Inferior parietal cortex (tissue), 1 donor: Measurements from ENCODE around the gene RTP5.
"Not testable (repeated sequence)": the region's sequence is repeated elsewhere in the genome, so short reads cannot be mapped to it uniquely, and the experiment has no call there.

Experiments
- DNase-seq: peaks from one replicate; pipeline ENCODE4 v3.0.0-alpha.2; 2016; ENCODE audit errors: extremely low spot score

Gene RTP5

DNA sequence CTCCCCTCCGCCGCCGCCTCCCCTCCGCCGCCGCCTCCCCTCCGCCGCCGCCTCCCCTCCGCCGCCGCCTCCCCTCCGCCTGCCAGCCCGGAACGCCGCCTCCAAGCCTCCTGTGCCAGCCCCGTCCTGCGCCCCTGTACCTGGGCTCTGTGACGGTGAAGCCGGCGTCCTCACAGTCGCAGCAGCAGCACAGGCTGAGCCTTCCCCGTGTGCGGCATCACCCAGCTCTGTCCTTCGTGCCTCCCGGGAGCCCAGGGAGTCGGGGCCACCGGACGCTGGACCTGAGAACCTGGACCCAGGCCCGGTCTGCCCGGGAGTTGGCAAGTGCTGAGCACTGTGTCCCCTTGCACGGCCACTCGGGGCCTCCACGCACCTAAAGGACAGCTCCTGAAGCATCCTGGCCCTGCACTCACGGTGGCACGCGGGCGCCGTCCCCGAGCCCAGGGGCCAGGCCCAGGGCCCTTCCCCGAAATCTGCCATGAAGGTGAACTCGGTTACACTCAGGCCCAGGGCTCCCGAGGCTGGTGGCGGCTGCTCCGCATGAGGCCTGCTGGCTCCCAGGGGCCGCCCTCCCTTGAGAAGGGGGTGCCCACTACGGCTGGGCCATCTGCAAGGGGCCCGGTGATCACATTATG lies 32.9 kb downstream of the RTP5 start:
- no peak for DNase-seq

DNA sequence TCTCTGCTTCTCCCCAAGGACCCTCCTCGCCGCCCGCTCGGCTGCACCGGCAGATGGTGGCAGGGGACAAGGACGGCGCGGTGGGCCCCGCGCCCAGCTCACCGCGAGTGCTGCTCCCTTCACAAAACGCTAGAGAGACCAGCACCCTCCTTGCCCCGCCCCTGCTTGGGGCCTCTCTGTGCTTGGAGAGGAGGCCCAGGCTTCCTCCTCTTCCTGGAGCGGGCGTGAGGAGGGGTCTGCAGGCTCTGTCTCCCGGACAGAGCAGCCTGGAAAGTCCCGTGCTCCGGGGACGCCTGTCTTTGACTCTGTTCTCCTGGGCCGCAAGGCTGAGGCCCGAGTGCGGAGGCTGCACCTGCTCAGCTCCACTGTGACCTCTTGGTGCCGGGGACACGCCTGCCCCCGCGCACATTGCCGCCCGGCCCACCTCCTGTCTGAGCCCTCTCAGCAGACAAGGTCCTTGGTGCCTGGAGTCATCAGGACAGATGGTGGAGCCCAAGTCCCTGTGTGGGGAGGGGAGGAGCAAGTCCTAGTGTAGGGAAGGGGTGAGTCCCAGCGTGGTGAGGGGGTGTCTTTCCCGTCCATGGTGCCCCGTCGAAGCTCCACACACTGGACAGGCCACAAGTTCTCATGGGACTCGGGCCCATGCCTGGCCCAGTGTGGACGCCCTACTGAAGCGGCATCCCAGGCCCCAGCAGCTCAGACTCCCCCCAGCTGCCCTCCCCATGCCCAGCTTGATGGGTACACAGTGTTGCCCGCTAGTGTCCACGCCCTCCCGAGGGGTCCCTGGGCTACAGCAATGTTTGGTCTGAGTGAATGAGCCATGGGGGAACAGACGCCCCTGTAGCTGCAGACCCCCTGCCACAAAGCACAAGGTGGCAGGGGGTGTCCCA lies 33.8 kb downstream of the RTP5 start:
- DNase-seq, result no peak

DNA sequence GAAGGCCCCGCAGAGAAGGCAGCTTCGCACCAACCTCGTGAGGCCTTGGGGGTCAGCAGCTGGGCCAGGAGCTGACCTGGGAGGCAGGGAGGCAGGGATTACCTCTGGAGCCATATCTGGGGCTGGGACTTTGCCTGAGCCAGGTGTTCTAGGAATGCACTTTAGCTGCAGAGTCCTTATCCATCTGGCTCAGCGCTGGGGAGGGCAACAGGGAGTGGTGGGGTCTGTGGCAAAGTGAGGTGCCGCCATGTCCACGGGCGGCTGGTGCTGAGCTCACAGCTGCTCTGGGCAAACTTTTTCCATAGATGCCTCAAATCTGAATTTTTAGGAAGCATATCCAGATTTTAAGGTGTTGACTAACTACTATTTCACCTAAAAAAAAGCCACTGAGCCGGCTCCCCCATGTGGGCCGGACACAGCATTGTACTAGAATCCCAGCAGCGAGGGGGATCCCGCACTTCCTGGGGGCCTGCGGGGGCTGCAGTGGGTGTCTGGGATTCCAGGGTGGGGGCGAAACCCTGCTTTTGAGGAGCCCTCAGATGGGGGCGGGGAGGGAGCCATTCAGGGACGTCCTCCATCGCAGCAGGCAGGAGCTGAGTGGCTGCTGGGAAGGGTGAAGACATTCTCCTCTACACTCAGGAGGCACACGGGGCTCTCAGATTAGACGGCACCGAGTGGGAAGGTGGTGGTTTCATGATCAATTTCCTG lies 34.6 kb downstream of the RTP5 start:
- no peak for DNase-seq

DNA sequence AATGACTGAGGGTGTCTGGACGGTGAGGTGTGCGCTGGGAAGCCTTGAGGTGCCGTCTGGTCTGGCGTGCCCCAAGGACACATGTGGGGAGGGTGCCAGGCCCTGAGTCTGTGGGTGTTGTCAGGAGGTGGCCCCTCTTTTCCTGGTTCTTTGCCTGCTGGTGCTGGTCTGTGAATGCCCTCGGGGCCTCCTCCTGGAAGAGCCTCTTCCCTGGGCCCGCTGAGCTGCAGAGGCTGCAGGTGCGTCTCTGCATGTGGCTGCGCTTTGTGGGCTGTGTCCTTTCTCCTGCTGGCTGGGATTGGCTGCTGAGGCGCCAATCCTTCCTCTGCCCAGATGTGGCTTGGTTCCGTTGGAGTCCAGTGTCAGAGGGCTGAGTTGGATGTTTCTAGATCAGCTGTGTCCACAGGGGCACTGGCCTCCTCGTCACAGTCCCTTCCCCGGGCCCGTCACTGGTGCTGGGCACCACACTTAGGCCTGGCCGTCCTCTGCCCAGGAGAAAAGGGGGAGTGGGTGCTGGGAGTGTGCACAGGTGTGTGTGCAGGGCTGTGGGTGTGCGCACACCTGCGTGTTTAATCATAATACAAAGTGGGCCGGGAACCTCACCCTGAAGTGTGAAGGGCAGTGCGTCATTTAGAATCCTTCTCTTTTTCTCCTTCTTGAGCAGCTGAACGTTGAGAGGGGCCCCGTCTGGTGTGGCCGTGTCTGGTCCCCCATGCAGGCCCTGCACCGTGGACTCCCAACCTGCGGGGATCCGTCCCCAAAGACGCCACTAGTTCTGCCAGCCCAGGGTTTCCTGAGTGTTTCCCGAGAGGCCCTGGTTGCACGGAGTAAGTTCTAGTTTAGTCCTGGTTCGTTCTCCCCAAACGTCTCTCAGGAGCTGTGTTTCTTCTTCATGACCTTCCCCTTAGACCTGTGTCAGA lies 35.5 kb downstream of the RTP5 start:
- no peak for DNase-seq

DNA sequence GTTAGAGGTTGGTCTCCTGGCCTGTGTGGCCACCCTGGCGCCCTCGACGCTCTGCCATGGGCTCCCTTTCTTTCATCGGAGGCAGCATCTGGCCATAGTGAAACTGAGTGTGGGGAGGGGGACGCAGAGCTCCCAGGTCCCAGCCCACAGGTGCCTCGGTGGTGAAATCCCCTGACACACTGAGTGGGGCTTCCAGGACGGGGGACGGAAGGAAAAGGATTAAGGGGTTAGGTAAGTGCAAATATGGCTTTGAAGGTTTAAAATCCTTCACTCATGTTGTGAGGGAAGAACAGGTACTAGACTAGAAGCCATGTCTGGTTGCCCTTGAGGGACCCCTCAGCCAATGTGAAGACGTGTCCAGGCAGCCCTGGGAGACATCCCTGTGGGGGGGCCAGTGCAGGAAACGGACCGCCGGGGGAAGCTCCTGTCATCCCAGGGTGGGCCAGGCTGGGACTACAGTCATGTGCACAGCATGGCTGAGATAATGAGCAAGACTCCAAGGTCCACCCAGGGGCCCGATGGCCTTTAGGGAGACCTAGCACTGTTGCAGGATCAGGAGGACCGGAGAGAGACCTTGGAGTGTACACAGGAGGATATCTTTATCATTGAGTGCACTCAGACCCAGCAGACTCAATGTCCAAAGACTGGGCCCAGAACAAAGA lies 36.3 kb downstream of the RTP5 start:
- no peak for DNase-seq

DNA sequence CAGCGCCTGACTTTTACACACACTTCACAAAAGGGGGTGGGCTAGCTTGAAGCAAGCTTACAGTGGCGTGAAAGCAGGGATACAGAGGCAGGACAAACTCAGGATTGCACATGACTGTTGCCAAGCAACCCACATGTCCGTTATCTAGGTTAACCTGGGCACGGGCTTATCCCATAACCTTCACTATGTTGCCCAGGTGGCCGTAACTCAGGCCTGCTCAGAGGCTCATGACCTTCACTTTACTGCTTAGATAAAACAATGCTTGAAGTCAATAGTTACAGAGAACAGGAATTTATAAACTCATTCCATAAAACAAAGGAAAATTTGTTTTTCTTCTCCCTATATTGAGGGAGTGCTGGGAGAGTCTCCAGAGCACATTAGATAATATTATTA lies 36.8 kb downstream of the RTP5 start:
- not testable (repeated sequence) for DNase-seq

DNA sequence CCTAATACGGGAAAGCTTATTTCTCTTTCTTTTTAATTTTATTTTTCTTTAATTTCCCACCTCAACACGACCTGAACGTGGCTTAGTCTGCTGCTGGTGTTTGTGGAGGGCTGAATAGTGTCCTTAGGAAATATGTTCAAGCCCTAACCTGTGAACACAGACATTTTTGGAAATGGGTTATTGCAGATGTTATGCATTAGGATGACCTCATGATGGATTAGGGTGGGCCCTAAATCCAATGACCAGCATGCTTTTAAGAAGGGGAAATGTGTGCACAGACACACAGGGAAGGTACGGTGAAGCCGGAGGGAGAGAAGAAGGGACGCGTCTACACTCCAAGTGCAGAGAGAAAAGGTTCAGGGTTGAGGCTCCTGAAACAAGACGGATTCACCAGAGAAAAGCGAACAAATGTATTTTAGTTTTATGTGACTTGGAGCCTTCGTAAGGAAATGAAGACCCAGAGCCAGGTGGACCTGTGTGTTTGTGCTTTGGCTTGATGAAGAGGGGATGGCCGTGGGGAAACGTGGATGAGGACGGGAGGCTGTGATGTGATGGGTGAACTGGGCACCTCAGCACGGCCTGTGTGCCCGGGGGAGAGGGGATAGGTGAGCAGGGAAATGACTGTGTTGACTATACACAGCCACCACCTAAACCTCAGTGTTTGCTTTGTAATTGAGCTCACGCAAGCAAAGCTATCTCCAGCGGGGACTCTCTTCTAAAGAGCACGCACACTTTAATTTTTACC lies 37.5 kb downstream of the RTP5 start:
- DNase-seq, result no peak

DNA sequence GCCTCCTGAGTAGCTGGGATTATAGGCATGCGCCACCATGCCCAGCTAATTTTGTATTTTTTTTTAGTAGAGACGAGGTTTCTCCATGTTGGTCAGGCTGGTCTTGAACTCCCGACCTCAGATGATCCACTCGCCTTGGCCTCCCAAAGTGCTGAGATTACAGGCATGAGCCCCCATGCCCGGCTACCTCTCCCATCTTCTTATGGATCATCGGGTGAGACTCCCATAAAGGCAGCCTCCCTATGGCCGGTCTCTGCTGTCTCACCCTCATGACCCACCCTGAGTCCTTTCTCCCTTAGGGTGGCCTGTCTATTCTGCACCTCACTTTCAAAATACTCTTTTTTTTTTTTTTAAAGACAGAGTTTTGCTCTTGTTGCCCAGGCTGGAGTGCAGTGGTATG lies 38.3 kb downstream of the RTP5 start:
- DNase-seq, result not testable (repeated sequence)

DNA sequence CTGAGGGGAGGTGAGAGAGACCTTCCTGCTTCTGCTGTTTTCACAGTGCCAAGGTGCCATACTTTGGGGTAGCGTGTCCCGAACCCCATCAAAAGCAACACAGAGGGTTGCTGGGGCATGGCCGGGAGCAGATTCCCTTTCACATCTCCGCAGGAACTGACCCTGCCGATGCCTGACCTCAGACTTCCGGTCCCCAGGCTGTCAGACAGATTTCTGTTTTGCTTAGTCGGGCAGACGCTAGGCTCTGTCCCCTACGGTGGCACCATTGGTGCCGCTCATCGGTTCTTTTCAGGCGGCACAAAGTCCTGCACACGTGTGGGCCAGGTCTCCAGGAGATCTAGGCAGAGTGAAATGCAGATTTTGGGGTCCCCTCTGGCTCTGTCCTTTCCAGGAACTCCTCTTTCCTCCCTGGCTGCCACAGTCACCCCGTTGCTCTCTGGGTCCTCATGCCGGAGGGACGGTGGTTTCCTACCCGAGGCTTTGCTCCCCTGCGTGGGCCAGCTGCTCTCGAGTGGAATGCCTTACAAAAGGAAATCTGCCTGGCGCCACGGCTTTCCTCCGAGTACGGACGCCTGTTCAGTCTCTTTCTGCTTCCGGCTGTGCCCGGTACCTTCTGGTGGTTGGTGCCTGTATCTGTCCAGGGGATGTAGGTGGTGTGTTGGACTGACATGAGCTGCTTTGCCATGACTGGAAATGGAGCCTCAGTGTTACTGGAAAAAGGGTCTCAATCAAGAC lies 39.3 kb downstream of the RTP5 start:
- no peak for DNase-seq

DNA sequence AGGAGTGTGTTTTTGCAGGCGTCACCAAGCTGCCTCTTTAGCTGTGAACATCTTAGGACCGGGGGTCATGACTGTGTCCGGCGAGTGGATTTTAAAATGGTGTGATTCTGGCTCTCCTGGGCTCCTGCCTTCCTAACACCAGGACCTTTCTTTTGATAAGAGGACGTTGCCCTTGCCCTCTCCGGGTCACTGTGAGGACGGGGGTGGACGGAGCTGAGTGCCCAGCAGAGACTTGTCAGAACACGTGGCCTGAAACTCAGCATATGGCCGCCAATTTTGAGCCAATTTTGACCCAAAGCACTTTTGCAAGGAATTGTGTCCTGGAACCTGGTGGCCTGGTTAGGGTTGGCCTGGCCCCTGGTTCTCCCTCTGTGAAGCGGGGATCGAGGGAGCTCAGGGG lies 40.2 kb downstream of the RTP5 start:
- DNase-seq, result no peak

DNA sequence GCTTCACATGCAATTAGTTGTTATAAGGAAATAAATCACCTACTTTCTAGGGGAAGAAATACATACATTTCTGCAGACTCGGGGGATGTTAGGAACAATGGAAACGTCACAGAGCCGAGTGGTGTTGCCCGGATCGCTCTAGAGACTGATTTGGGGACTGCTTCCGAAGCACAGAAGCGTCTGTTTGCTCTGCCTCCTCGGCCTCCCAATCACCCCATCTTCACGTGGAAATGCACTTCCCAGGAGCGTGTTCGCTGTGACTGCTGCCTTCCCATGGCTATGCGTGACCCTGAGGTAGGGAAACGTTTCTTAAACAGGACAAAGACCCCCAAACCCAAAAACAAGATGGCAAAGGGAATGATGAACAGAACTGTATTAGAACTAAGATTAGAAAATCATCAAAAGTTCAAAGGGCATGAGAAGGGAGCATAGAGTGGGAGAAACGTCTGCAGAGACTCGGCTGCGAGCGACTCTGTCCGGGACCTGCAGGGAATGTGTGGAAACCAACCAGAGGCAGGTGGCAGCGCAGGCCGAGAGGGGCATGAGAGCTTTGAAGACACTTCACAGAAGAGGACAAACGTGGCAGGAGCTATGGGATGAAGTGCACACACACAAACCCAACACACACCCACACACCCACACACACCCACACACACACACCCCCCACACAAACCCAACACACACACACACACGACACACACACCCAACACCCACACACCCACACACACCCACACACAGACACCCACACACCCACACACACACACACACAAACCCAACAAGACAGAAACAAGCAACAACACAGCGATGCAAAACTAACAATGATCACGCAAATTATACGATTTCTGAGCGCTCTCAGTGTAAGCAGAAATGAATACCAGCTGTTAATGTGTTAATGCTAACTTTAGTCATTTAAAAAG lies 41.3 kb downstream of the RTP5 start:
- DNase-seq, result no peak

DNA sequence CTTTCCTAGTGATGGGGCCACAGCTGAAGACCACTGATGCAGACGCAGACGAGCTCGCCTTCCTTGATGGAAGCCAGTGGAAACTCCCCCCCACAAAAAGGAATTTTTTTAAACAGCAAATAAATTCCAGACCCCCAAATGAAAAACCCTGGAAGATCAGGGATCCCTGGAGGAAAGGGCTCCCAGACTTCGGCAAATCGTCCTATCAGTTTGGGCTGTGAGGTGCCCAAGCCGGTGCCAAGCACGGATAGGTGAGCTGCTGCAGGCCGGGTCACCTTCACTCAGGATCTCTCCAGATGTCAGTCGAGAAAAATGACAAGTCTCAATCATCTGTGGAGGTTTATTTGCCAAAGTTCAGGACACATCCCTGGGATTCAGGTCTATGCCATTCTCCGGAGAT lies 42.0 kb downstream of the RTP5 start:
- DNase-seq, result no peak

DNA sequence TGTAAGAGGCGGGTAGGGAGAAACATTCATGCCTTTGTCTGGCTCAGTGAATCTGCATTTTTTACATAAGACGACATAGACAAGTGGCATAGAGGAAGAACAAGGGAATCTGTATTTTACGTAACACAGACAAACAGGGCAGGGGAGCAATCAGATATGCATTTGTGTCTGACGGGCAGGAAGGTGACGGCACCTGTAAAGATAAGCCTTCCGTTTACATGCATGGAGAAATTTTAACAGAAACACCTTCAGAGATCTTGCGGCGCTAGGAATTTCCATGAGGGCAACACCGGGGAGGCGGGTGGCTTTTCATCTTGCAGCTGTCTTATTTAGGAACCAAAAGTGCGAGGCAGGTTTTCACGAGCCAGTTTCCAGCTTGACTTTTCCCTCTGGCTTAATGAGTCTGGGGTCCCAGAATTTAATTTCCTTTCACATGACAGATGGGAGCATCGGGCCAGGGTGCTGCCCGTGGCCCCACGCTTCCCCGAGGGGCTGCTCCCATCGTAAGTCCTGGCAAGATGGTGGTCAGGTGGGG lies 42.6 kb downstream of the RTP5 start:
- no peak for DNase-seq

DNA sequence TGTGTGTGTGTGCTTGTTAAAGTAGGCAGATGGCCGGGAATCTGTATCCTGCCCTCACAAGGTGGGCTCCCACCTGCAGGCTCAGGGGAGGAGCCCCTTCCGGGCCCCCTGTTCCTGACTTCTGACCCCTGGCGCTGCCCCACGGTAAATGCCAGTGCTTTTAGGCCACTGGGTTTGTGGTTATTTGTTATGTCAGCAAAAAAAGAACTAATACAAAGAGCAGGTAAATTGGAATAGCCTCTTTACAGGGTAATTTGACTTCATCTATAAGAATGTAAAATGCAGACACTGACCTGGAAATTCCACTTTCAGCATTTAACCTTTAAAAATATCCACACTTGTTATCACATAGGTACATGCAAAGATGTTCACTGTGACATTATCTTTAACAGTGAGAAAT lies 44.2 kb downstream of the RTP5 start:
- no peak for DNase-seq

DNA sequence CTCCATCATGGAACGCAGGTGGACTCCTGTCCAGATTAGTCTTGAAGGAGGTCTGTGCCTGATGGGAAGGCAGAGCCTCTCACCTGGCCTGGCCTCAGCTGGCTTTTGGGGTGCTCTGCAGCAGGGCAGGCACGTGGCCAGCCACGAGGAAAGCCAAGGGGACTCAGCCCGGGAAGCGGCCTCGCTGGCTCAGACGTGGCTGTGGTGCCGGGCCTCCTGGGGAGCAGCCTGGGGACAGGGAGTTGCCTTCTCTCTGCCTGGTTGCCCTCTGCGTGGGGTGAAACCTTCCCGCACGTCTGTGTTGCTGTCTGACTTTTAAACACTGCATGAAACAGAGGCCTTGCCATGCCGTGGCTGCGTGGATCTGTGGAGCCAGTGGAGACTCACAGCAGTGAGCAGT lies 45.0 kb downstream of the RTP5 start:
- no peak for DNase-seq

DNA sequence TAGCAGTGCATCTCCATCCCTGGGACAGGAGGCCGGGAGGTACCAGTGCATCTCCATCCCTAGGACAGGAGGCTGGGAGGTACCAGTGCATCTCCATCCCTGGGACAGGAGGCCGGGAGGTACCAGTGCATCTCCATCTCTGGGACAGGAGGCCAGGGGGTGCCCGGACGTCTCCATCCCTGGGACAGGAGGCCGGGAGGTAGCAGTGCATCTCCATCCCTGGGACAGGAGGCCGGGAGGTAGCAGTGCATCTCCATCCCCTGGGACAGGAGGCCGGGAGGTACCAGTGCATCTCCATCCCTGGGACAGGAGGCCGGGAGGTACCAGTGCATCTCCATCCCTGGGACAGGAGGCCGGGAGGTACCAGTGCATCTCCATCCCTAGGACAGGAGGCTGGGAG lies 52.1 kb downstream of the RTP5 start:
- not testable (repeated sequence) for DNase-seq

DNA sequence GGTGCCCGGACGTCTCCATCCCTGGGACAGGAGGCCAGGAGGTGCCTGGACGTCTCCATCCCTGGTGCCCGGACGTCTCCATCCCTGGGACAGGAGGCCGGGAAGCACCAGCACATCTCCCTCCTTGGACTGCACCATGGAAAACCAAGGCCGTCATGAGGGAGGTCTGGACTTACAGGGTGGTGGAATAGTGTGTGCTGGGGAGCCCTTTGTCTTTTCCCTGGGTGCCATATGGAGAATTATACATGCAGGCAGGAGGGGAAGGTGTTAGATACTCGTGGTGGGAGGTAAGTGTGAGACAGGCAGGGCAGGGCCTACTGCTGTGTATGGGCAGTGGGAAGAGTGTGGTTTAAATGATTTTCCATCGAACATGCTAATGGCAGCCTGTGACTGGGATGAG lies 52.9 kb downstream of the RTP5 start:
- no peak for DNase-seq
